Measurements from ENCODE around the gene CMTM7. TPM values are rescaled to one million over a fixed set of nuclear protein-coding genes. Genes with fewer than 3 reads are reported as not detected.
"Not testable (repeated sequence)": the region's sequence is repeated elsewhere in the genome, so short reads cannot be mapped to it uniquely, and the experiment has no call there.

Gene CMTM7
- total and polyA plus RNA-seq, 9 donors: 3.9 to 23.2 (median 18.8) TPM

GRCh38 chr3:32435911-32436815, 44.5 kb downstream of the CMTM7 start:
- Histone ChIP-seq H3K27ac (ENCODE audit: low read length) (no peak overlapping the region), H3K4me1 (ENCODE audit: control insufficient read depth, insufficient read depth, low read length) (peaks cover 11% of the 10 kb centered on the region), H3K9me3 (replicated peaks; ENCODE audit: control insufficient read depth, low read depth, low read length) (no peaks in the 10 kb centered on the region), H3K27me3 (ENCODE audit: control insufficient read depth, insufficient read depth, low read length) (no peaks in the 10 kb centered on the region), H3K4me3 (ENCODE audit: low read length) (no peak overlapping the region), H3K36me3 (ENCODE audit: control insufficient read depth, insufficient read depth, low read length) (no peaks in the 10 kb centered on the region)
- no peak for DNase-seq
- 73% methylated on average over 2 of the region's 4 CpGs for WGBS (ENCODE audit: insufficient coverage)

DNA sequence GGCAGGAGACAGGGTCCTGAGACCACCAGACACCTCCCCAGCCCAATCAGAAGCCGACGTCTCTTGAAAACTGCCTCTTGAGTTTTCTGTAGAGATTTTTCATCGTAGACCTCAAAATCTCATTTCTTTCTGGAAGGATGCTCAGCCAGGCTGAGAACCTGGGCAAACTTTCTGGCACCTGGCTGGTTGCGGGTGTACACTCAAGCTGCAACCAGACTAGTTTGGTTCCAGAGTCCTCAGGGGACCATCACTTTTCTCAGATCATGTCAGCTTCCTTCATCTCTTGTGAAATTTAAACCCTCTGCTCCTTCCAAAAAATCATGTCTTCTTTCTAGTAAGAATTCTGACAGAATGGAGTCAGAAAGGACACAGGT, 45.1 kb downstream of the CMTM7 start:
- WGBS (ENCODE audit: insufficient coverage): 95% methylated on average over 2 of the region's 4 CpGs
- peaks cover 11% of the 10 kb centered on the region for H3K4me1 ChIP-seq (ENCODE audit: control insufficient read depth, insufficient read depth, low read length)

DNA sequence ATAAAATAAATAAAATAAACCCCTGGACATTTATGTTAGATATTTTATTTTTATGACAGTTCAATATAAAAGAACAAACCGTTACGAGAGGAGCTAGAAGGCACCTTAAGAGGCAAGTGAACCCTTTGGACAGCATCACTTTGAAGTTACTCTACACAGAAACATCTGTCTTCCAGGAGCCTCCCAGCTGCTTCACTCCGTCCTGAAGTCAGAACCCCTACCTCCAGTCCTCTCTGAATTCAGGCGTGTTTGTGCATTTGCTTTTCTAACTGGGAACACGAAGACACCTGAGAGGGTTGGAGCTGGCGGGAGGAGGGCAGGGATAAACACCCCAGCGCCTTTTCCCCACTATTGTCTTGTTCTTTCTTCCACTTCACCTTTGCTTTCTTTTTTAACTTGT, 46.2 kb downstream of the CMTM7 start:
- H3K27me3 ChIP-seq (ENCODE audit: control insufficient read depth, insufficient read depth, low read length): no peaks in the 10 kb centered on the region
- no peak for DNase-seq
- H3K36me3 ChIP-seq (ENCODE audit: control insufficient read depth, insufficient read depth, low read length): peaks cover 3% of the 10 kb centered on the region
- WGBS (ENCODE audit: insufficient coverage): 60% methylated on average over 1 of the region's 7 CpGs
- H3K4me3 ChIP-seq (ENCODE audit: low read length): no peak overlapping the region
- no peak overlapping the region for H3K27ac ChIP-seq (ENCODE audit: low read length)
- peaks cover 6% of the 10 kb centered on the region for H3K4me1 ChIP-seq (ENCODE audit: control insufficient read depth, insufficient read depth, low read length)
- no peaks in the 10 kb centered on the region for H3K9me3 ChIP-seq (replicated peaks; ENCODE audit: control insufficient read depth, low read depth, low read length)

More for the DNA sequence above, 45.1 kb downstream of the CMTM7 start:
- DNase-seq: no peak
- H3K4me3 ChIP-seq (ENCODE audit: low read length): no peak overlapping the region
- peaks cover 1% of the 10 kb centered on the region for H3K36me3 ChIP-seq (ENCODE audit: control insufficient read depth, insufficient read depth, low read length)
- no peaks in the 10 kb centered on the region for H3K27me3 ChIP-seq (ENCODE audit: control insufficient read depth, insufficient read depth, low read length)
- H3K27ac ChIP-seq (ENCODE audit: low read length): no peak overlapping the region
- no peaks in the 10 kb centered on the region for H3K9me3 ChIP-seq (replicated peaks; ENCODE audit: control insufficient read depth, low read depth, low read length)

- H3K4me1 ChIP-seq (ENCODE audit: control insufficient read depth, insufficient read depth, low read length): no peaks in the 10 kb centered on the region
- H3K4me3 ChIP-seq (ENCODE audit: low read length): no peak overlapping the region
- H3K9me3 ChIP-seq (replicated peaks; ENCODE audit: control insufficient read depth, low read depth, low read length): no peaks in the 10 kb centered on the region
- H3K36me3 ChIP-seq (ENCODE audit: control insufficient read depth, insufficient read depth, low read length): peaks cover 3% of the 10 kb centered on the region
- no peak overlapping the region for H3K27ac ChIP-seq (ENCODE audit: low read length)
- no peak for DNase-seq
- 71% methylated on average over 6 of the region's 10 CpGs for WGBS (ENCODE audit: insufficient coverage)
- no peaks in the 10 kb centered on the region for H3K27me3 ChIP-seq (ENCODE audit: control insufficient read depth, insufficient read depth, low read length)
Measured at GRCh38 chr3:32438596-32439344, 47.1 kb downstream of the CMTM7 start.

GRCh38 chr3:32439421-32439820, 47.8 kb downstream of the CMTM7 start:
- not testable (repeated sequence) for H3K27me3 ChIP-seq (ENCODE audit: control insufficient read depth, insufficient read depth, low read length); H3K36me3 ChIP-seq (ENCODE audit: control insufficient read depth, insufficient read depth, low read length); DNase-seq; H3K27ac ChIP-seq (ENCODE audit: low read length); H3K9me3 ChIP-seq (replicated peaks; ENCODE audit: control insufficient read depth, low read depth, low read length); H3K4me1 ChIP-seq (ENCODE audit: control insufficient read depth, insufficient read depth, low read length); H3K4me3 ChIP-seq (ENCODE audit: low read length)
- 100% methylated on average over 2 of the region's 4 CpGs for WGBS (ENCODE audit: insufficient coverage)

GRCh38 chr3:32440611-32441350, 49.1 kb downstream of the CMTM7 start:
- Histone ChIP-seq H3K36me3 (ENCODE audit: control insufficient read depth, insufficient read depth, low read length) (peaks cover 3% of the 10 kb centered on the region), H3K9me3 (replicated peaks; ENCODE audit: control insufficient read depth, low read depth, low read length) (no peaks in the 10 kb centered on the region), H3K27ac (ENCODE audit: low read length) (no peak overlapping the region), H3K4me1 (ENCODE audit: control insufficient read depth, insufficient read depth, low read length) (no peaks in the 10 kb centered on the region), H3K4me3 (ENCODE audit: low read length) (no peak overlapping the region), H3K27me3 (ENCODE audit: control insufficient read depth, insufficient read depth, low read length) (no peaks in the 10 kb centered on the region)
- DNase-seq: no peak
- 72% methylated on average over 5 of the region's 10 CpGs for WGBS (ENCODE audit: insufficient coverage)

DNA sequence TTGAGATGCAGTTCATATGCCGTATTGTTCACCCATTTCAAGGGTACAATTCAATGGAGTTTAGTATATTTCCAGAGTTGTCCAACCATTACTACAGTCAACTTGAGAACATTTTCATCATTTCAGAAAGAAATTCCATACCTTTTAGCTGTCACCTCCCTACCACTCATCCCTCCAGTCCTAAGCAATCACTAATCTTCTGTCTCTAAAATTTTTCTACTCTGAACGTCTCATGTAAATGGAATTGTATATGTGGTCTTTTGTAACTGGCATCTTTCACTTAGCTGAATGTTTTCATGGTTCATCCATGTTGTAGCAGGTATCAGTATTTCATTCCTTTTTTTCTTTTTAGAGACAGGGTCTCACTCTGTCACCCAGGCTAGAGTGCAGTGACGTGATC, 51.1 kb downstream of the CMTM7 start:
- H3K36me3 ChIP-seq (ENCODE audit: control insufficient read depth, insufficient read depth, low read length): peaks cover 3% of the 10 kb centered on the region
- no peaks in the 10 kb centered on the region for H3K27me3 ChIP-seq (ENCODE audit: control insufficient read depth, insufficient read depth, low read length)
- no peak overlapping the region for H3K4me3 ChIP-seq (ENCODE audit: low read length)
- 100% methylated on average over 1 of the region's 3 CpGs for WGBS (ENCODE audit: insufficient coverage)
- H3K27ac ChIP-seq (ENCODE audit: low read length): no peak overlapping the region
- no peaks in the 10 kb centered on the region for H3K9me3 ChIP-seq (replicated peaks; ENCODE audit: control insufficient read depth, low read depth, low read length)
- H3K4me1 ChIP-seq (ENCODE audit: control insufficient read depth, insufficient read depth, low read length): no peaks in the 10 kb centered on the region
- DNase-seq: no peak

DNA sequence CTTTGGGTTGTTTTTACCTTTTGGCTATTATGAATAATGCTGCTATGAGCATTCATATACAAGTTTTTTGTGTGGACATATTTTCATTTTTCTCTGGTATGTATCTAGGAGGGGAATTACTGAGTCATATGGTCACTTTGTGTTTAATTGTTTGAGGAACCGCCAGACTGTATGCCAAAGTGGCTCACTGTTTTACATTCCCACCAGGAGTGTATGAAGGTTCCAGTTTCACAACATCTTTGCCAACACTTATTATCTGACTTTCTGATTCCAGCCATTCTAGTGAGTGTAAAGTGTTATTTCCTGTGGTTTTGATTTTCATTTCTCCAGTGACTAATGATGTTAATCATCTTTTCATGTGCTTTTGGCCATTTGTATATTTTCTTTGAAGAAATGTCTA, 51.8 kb downstream of the CMTM7 start:
- Histone ChIP-seq H3K4me1 (ENCODE audit: control insufficient read depth, insufficient read depth, low read length) (peaks cover 2% of the 10 kb centered on the region), H3K27ac (ENCODE audit: low read length) (no peak overlapping the region), H3K36me3 (ENCODE audit: control insufficient read depth, insufficient read depth, low read length) (peaks cover 3% of the 10 kb centered on the region), H3K9me3 (replicated peaks; ENCODE audit: control insufficient read depth, low read depth, low read length) (no peaks in the 10 kb centered on the region), H3K27me3 (ENCODE audit: control insufficient read depth, insufficient read depth, low read length) (no peaks in the 10 kb centered on the region), H3K4me3 (ENCODE audit: low read length) (no peak overlapping the region)
- no peak for DNase-seq
- WGBS (ENCODE audit: insufficient coverage): no CpG with 5 or more reads among the region's 1 CpG

DNA sequence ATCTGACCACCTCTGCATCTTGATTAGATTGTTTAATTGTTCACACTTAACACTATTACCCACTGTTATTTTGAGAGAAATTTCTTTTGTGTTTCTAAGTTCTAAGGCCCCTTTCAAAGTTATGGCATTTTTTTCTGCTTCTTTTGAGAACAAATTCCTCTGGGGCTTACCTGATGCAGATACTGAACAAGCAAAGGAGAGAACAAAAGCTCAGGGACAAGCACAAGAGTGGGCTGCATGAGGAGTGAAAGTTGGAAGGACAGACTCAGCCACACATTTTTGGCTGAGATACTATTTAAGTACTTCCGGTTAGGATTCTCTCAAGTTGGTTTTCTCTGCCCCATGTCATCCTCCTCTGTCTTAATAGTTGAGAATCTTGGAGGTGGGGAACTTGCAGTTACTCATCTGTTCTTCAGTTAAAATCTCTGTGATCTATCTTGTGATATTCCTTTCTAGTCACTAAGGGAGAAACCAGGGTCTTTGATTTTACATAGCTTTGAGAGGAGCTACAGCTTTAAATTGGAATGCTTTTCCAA, 56.3 kb downstream of the CMTM7 start:
- Histone ChIP-seq H3K27ac (ENCODE audit: low read length) (no peak overlapping the region), H3K4me1 (ENCODE audit: control insufficient read depth, insufficient read depth, low read length) (peaks cover 24% of the 10 kb centered on the region), H3K4me3 (ENCODE audit: low read length) (no peak overlapping the region), H3K27me3 (ENCODE audit: control insufficient read depth, insufficient read depth, low read length) (no peaks in the 10 kb centered on the region), H3K9me3 (replicated peaks; ENCODE audit: control insufficient read depth, low read depth, low read length) (no peaks in the 10 kb centered on the region), H3K36me3 (ENCODE audit: control insufficient read depth, insufficient read depth, low read length) (no peaks in the 10 kb centered on the region)
- no CpG with 5 or more reads among the region's 1 CpG for WGBS (ENCODE audit: insufficient coverage)
- no peak for DNase-seq
